Uterus (tissue), 4 donors: ENCODE data around the gene FAM221A. TPM values are rescaled to one million over a fixed set of nuclear protein-coding genes. Genes with fewer than 3 reads are reported as not detected.

Experiments
- DNase-seq, 2 donors: peaks; one replicate each; pipeline ENCODE4 v3.0.0-alpha.2; 2019 to 2020
- H3K27ac ChIP-seq, 2 donors: fragments of 200-600 bp; sonication (generic); 1 replicate in 1 of 2; 2 replicates in 1 of 2; pipeline ENCODE4 v1.5.1; 2016 to 2018
- H3K27me3 ChIP-seq, 2 donors: fragments of 200-600 bp; sonication (generic); one replicate each; pipeline ENCODE4 v1.5.1; 2018 to 2019; ENCODE audit warnings: control low read depth in 1 of 2
- H3K36me3 ChIP-seq, 2 donors: fragments of 200-600 bp; sonication (generic); one replicate each; pipeline ENCODE4 v1.5.1; 2019; ENCODE audit warnings: control low read depth in 1 of 2
- H3K4me1 ChIP-seq, 2 donors: fragments of 200-600 bp; sonication (generic); one replicate each; pipeline ENCODE4 v1.5.1; 2018 to 2019; ENCODE audit warnings: control low read depth in 1 of 2
- H3K4me3 ChIP-seq, 2 donors: fragments of 200-600 bp; sonication (generic); 1 replicate in 1 of 2; 2 replicates in 1 of 2; pipeline ENCODE4 v1.5.1; 2018 to 2019; ENCODE audit warnings: mild to moderate bottlenecking in 1 of 2
- H3K9me3 ChIP-seq, 2 donors: fragments of 200-600 bp; sonication (generic); one replicate each; pipeline ENCODE4 v1.5.1; 2019; ENCODE audit warnings: control low read depth in 1 of 2
- CTCF ChIP-seq, 4 experiments: fragments of 200-600 bp in 2 of 4; fragments of 450-650 bp in 2 of 4; sonication (generic) in 2 of 4; IDR thresholded peaks; one replicate each; pipeline ENCODE4 v1.5.1; 2016 to 2019; ENCODE audit warnings: antibody characterized with exemption in 4 of 4, mild to moderate bottlenecking in 2 of 4, moderate library complexity in 1 of 4
- POLR2A ChIP-seq, 2 donors: fragments of 450-650 bp; IDR thresholded peaks; one replicate each; pipeline ENCODE4 v1.6.1; 2016; ENCODE audit warnings: antibody characterized with exemption in 2 of 2, mild to moderate bottlenecking in 1 of 2, moderate library complexity in 1 of 2
- intact Hi-C: fragments of 100-400 bp; cut with DNase I; formaldehyde crosslinking; loops from one replicate; pipeline ENCODE4 v1.15.1; 2023; ENCODE audit warnings: low total_unique reads
- small RNA-seq: library from RNA; depleted of rRNA; stranded (forward); fragments of <200 nt; gene quantifications from one replicate; pipeline ENCODE3, GENCODE V24; 2016
- total RNA-seq, 4 donors: library from RNA; depleted of rRNA in 3 of 4; stranded (reverse); fragments of >200 nt in 3 of 4; gene quantifications; one replicate each; pipeline versions ENCODE4 v1.1.0 to v1.2.4, GENCODE V29; 2014 to 2023
- donor health status: DM: yes; HTN: yes; CAD: no.

Gene FAM221A
- total RNA-seq, 4 donors from 2014 or later = 4.7 to 11.5 (median 6.5) TPM

- intact Hi-C loops = no loop called here
- H3K9me3 ChIP-seq = no peaks in the 10 kb centered on the region
These were observed 71.9 kb downstream of the FAM221A start for GRCh38 chr7:23751852-23752251.

More at GRCh38 chr7:23751852-23752251, 71.9 kb downstream of the FAM221A start:
- no peak for DNase-seq
- H3K4me3 ChIP-seq = no peak overlapping the region
- TF ChIP-seq CTCF (IDR thresholded peaks at IDR 0.05) = no peak
- no peak for TF ChIP-seq POLR2A (IDR thresholded peaks at IDR 0.05)
- no peaks in the 10 kb centered on the region for H3K27me3 ChIP-seq
- no peaks in the 10 kb centered on the region for H3K4me1 ChIP-seq
- no peaks in the 10 kb centered on the region for H3K36me3 ChIP-seq
- H3K27ac ChIP-seq = no peak overlapping the region

Small RNA genes within 50 kb of the gene (small RNA-seq; reads per million reads assigned to genes)
- gene AC006026.2 = not detected

Other genes with a start within 250 kb of the FAM221A start
- gene IGF2BP3, start 209.7 kb upstream of the FAM221A start, total RNA-seq = 10 to 100 TPM in 1 of 4 donors, not detected in 3; 45.8 TPM
- 100 to 1,000 TPM in 1 of 4 donors, 10 to 100 TPM in 3; 12.6 to 144 (median 80.6) TPM for gene TRA2A, start 148.2 kb upstream of the FAM221A start, total RNA-seq
- gene CCDC126, start 82.8 kb upstream of the FAM221A start, total RNA-seq = 10 to 100 TPM in 3 of 4 donors, 1 to 10 TPM in 1; 1.3 to 29.1 (median 24.8) TPM
- 1 to 10 TPM in 2 of 4 donors, not detected in 2; 2.1 TPM for gene STK31, start 30.0 kb downstream of the FAM221A start, total RNA-seq